A549 (cell line): ENCODE results near the gene WNT11. TPM values are rescaled to one million over a fixed set of nuclear protein-coding genes. Genes with fewer than 3 reads are reported as not detected.

Experiments
- ATAC-seq, 2 experiments: fragments of 200-7000 bp in 1 of 2; fragments of >200 bp in 1 of 2; cut with Nextera tagmentation in 1 of 2; cut with Tn5 transposase in 1 of 2; 3 replicates each; pipeline versions ENCODE4 v1.8.0 to v1.9.1; 2018 to 2020; ENCODE audit warnings: mild to moderate bottlenecking in 1 of 2, moderate library complexity in 1 of 2
- CTCF ChIA-PET: fragments of 300-600 bp; sonication (Branson Sonifier 250); formaldehyde crosslinking; extraction: SDS; loops from one replicate; lab custom pipeline; 2021; ENCODE audit warnings: antibody characterized with exemption, inconsistent platforms; lab: Yijun Ruan, JAX
- POLR2A ChIA-PET: fragments of 350-600 bp; formaldehyde crosslinking; extraction: SDS; loops from one replicate; lab custom pipeline; 2021; ENCODE audit warnings: antibody characterized with exemption, inconsistent platforms; lab: Yijun Ruan, JAX
- DNase-seq, 2 experiments: peaks; one replicate each; pipeline versions ENCODE4 v3.0.0 to v3.0.0-alpha.2; 2011 to 2016; ENCODE audit warnings: low read depth in 1 of 2, low spot score in 1 of 2
- FAIRE-seq: peaks from 2 replicates; lab custom pipeline; 2011; peaks lifted over from hg19 to GRCh38; lab: Jason Lieb, UNC
- H3K27ac ChIP-seq, 2 experiments: fragments of >200 bp; sonication (Bioruptor Twin); formaldehyde crosslinking; 3 replicates each; pipeline ENCODE4 v1.5.1; 2016 to 2017
- H3K4me1 ChIP-seq: fragments of >200 bp; sonication (Bioruptor Twin); formaldehyde crosslinking; 3 replicates; pipeline ENCODE4 v1.6.1; 2016
- H3K4me2 ChIP-seq: fragments of >200 bp; sonication (Bioruptor Twin); formaldehyde crosslinking; 3 replicates; pipeline ENCODE4 v1.6.1; 2016
- H3K4me3 ChIP-seq: fragments of >200 bp; sonication (Bioruptor Twin); formaldehyde crosslinking; 3 replicates; pipeline ENCODE4 v1.5.1; 2016
- H3K9me3 ChIP-seq: fragments of >200 bp; sonication (Bioruptor Twin); formaldehyde crosslinking; 3 replicates; pipeline ENCODE4 v1.6.1; 2016
- BHLHE40 ChIP-seq: IDR thresholded peaks from 2 replicates; pipeline ENCODE4 v1.6.1; 2012; ENCODE audit warnings: low read depth, low read length, inconsistent platforms
- CBX8 ChIP-seq: fragments of 200-600 bp; sonication (generic); IDR thresholded peaks from 2 replicates; pipeline ENCODE4 v1.6.1; 2016
- CHD4 ChIP-seq: fragments of 200-600 bp; sonication (generic); IDR thresholded peaks from 2 replicates; pipeline ENCODE4 v1.6.1; 2016; ENCODE audit warnings: antibody characterized with exemption, mild to moderate bottlenecking, borderline replicate concordance
- EHMT2 ChIP-seq: fragments of 200-600 bp; sonication (generic); IDR thresholded peaks from 2 replicates; pipeline ENCODE4 v1.6.1; 2016; ENCODE audit warnings: antibody characterized with exemption, low read depth, mild to moderate bottlenecking, moderate library complexity
- EP300 ChIP-seq, 2 experiments: fragments of >200 bp; sonication (Bioruptor Twin); formaldehyde crosslinking; IDR thresholded peaks; 2 replicates in 1 of 2; 3 replicates in 1 of 2; pipeline ENCODE4 v1.6.1; 2016 to 2017
- FOXS1 ChIP-seq: fragments of 250-450 bp; sonication (Bioruptor Pico); IDR thresholded peaks from 2 replicates; pipeline ENCODE4 v1.5.0; 2020; ENCODE audit warnings: mild to moderate bottlenecking, moderate library complexity
- GATA3 ChIP-seq: IDR thresholded peaks from 2 replicates; pipeline ENCODE4 v1.6.1; 2012; ENCODE audit warnings: borderline replicate concordance
- HOXB5 ChIP-seq: fragments of 250-450 bp; sonication (Bioruptor Pico); IDR thresholded peaks from 2 replicates; pipeline ENCODE4 v1.5.0; 2020; ENCODE audit warnings: mild to moderate bottlenecking, moderate library complexity
- KDM5A ChIP-seq: fragments of 200-600 bp; sonication (generic); IDR thresholded peaks from 2 replicates; pipeline ENCODE4 v1.6.1; 2016; ENCODE audit warnings: antibody characterized with exemption, mild to moderate bottlenecking
- MAX ChIP-seq: IDR thresholded peaks from 2 replicates; pipeline ENCODE4 v1.6.1; 2012
- NFE2L2 ChIP-seq: fragments of 150-350 bp; conservative IDR thresholded peaks from 2 replicates; pipeline ENCODE4 v1.6.1; 2014; ENCODE audit warnings: low read length
- PBX3 ChIP-seq: IDR thresholded peaks from 2 replicates; pipeline ENCODE4 v1.6.1; 2012
- POLR2AphosphoS2 ChIP-seq: conservative IDR thresholded peaks from 2 replicates; pipeline ENCODE4 v1.6.1; 2012; ENCODE audit warnings: low read length, improper control_type of control experiment, inconsistent platforms
- RFX5 ChIP-seq: fragments of 450-650 bp; IDR thresholded peaks from 2 replicates; pipeline ENCODE4 v1.7.1; 2014; ENCODE audit warnings: antibody characterized with exemption, mild to moderate bottlenecking, moderate library complexity
- SMC3 ChIP-seq: fragments of >200 bp; sonication (Bioruptor Twin); formaldehyde crosslinking; IDR thresholded peaks from 3 replicates; pipeline ENCODE4 v1.6.1; 2018; ENCODE audit warnings: inconsistent platforms
- TFCP2L1 ChIP-seq: fragments of 250-450 bp; sonication (Bioruptor Pico); IDR thresholded peaks from 2 replicates; pipeline ENCODE4 v1.5.0; 2021; ENCODE audit warnings: mild to moderate bottlenecking
- WGBS: methylation state at CpG from one replicate; pipeline ENCODE4 v1.1.6; 2017; ENCODE audit errors: missing lambda C conversion rate; 5-methylcytosine and 5-hydroxymethylcytosine counted together
- polyA plus RNA-seq, 4 experiments: library from polyadenylated mRNA; depleted of rRNA in 3 of 4; stranded (reverse); fragments of >200 nt; fragmentation: RNase III in 1 of 4; extraction: RNeasy Plus Mini Kit Qiagen cat#74134 plus additional on column Dnase treatment in 1 of 4; gene quantifications; 2 replicates in 3 of 4; 3 replicates in 1 of 4; pipeline ENCODE4 v1.2.3, GENCODE V29; 2011 to 2017
- TF ChIP-seq, protein P1 (sequence below): fragments of 450-650 bp; IDR thresholded peaks from 2 replicates; pipeline ENCODE4 v1.6.1; 2014; ENCODE audit warnings: antibody characterized with exemption

The WNT11 gene
- polyA plus RNA-seq, 2 of the 4 experiments (the other 2 are of a cell fraction) = 0.36 to 0.57 TPM

GRCh38 chr11:76163289-76163880 is 42.9 kb downstream of the WNT11 start:
- ATAC-seq (no peak), DNase-seq (no peak), FAIRE-seq (no peak)
- POLR2A ChIA-PET = no interaction called here
- TF ChIP-seq TFCP2L1 (CRISPR knock-in tag) (no peak), POLR2AphosphoS2 (no peak), CBX8 (no peak), EP300 (IDR thresholded peaks at IDR 0.05) (no peak), FOXS1 (no peak)
- Histone ChIP-seq H3K4me1 (no peaks in the 10 kb centered on the region), H3K9me3 (no peaks in the 10 kb centered on the region), H3K4me3 (no peak overlapping the region), H3K4me2 (no peak overlapping the region), H3K27ac (no peak overlapping the region)
- CTCF ChIA-PET = interaction anchor here (2.0 to 3.0 kb wide), 2 partner anchors 11 to 267 kb away, joined by 7 to 14 read pairs; no protein-coding TSS in a partner anchor
- WGBS = 75% methylated on average over 9 of the region's 11 CpGs

GRCh38 chr11:76162336-76163288 is 43.7 kb downstream of the WNT11 start:
- WGBS = 78% methylated on average over 15 of the region's 15 CpGs
- POLR2A ChIA-PET = no interaction called here
- CTCF ChIA-PET = interaction anchor here (2.0 to 3.0 kb wide), 2 partner anchors 10 to 266 kb away, joined by 7 to 14 read pairs; no protein-coding TSS in a partner anchor

DNA sequence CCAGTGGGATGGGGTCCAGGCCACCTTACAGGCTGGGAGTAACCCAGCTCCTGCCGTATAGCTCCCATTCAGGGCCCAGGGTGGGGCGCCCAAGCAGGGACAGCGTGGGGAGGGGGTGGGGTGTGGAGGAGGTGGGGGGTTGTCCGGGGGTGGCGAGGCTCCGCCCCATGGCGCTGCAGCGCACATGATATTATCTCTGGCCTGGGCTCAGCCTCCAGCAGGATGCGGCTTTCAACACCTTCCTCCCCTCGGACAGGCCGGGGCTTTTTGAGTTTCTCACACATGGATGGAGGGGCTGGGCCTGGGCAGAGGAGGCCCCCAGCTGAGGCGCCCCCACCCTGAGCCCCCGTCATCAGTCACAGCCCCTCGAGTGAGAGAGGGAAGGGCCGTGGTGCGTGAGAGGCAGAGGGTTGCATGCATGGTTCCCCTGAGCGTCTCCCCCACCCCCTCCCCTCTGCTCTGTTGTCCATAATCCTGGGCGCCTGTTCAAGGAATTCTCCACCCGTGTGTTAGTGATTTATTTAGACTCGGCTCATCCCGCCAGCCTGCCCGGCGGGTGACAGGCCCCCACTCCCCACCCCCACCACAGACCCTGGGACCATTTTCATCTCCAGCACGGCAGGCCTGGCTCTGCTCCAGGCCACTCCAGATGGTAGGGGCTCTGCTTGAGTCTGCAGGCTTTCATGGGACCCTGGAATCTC is 44.9 kb downstream of the WNT11 start:
- no peak for ATAC-seq
- H3K4me1 ChIP-seq = no peaks in the 10 kb centered on the region
- no peak for TF ChIP-seq EP300 (IDR thresholded peaks at IDR 0.05)
- TF ChIP-seq NFE2L2 = no peak
- no peak for TF ChIP-seq SMC3
- no peak for TF ChIP-seq GATA3
- no peak for TF ChIP-seq KDM5A
- no peak for TF ChIP-seq RFX5
- TF ChIP-seq CHD4 = no peak
- no peak for TF ChIP-seq PBX3
- TF ChIP-seq, all 56 proteins: peak for 0
- CTCF ChIA-PET = interaction anchor here (1.2 to 3.0 kb wide), 3 partner anchors 9 to 265 kb away, joined by 7 to 14 read pairs (median 10); no protein-coding TSS in a partner anchor
- Histone ChIP-seq H3K4me2 (no peak overlapping the region), H3K27ac (no peak overlapping the region), H3K9me3 (no peaks in the 10 kb centered on the region), H3K4me3 (no peak overlapping the region)
- POLR2A ChIA-PET = no interaction called here
- DNase-seq (no peak), FAIRE-seq (no peak)
- 45% methylated on average over 5 of the region's 24 CpGs for WGBS

More at GRCh38 chr11:76162336-76163288, 43.7 kb downstream of the WNT11 start:
- no peak overlapping the region for H3K4me2 ChIP-seq
- FAIRE-seq (no peak), DNase-seq (no peak), ATAC-seq (no peak)
- no peak for TF ChIP-seq MAX
- no peak for TF ChIP-seq BHLHE40
- TF ChIP-seq, protein P1, sequence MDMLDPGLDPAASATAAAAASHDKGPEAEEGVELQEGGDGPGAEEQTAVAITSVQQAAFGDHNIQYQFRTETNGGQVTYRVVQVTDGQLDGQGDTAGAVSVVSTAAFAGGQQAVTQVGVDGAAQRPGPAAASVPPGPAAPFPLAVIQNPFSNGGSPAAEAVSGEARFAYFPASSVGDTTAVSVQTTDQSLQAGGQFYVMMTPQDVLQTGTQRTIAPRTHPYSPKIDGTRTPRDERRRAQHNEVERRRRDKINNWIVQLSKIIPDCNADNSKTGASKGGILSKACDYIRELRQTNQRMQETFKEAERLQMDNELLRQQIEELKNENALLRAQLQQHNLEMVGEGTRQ = no peak
- TF ChIP-seq EHMT2 = no peak
- no peak for TF ChIP-seq HOXB5 (CRISPR knock-in tag)
- no peak overlapping the region for H3K27ac ChIP-seq
- no peaks in the 10 kb centered on the region for H3K9me3 ChIP-seq
- no peak overlapping the region for H3K4me3 ChIP-seq
- H3K4me1 ChIP-seq = no peaks in the 10 kb centered on the region
